CMK (cell line): ENCODE measurements around the gene IWS1.

Experiments
- DNase-seq: peaks from one replicate; pipeline ENCODE4 v3.0.0-alpha.2; 2010; ENCODE audit warnings: low read depth

Gene IWS1

DNA sequence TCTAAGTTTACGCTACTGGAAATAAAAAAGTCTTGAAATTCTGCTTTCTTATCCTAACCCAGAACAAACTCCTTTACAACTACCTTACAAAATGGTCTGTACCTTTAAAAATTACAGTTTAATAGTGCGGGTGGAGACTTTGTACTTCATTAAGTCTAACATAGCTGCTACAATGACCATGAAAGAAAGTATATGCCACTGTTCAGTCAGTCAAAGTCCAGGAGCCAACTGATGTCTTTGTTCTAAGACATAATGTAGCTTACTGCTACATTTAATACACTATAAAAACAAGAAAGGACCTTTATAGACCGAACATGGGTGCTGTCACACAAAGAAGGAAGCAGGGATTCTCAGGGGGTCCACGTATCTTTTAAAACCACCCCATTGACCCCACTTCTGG is 36.0 kb downstream of the IWS1 start:
- DNase-seq: no peak

DNA sequence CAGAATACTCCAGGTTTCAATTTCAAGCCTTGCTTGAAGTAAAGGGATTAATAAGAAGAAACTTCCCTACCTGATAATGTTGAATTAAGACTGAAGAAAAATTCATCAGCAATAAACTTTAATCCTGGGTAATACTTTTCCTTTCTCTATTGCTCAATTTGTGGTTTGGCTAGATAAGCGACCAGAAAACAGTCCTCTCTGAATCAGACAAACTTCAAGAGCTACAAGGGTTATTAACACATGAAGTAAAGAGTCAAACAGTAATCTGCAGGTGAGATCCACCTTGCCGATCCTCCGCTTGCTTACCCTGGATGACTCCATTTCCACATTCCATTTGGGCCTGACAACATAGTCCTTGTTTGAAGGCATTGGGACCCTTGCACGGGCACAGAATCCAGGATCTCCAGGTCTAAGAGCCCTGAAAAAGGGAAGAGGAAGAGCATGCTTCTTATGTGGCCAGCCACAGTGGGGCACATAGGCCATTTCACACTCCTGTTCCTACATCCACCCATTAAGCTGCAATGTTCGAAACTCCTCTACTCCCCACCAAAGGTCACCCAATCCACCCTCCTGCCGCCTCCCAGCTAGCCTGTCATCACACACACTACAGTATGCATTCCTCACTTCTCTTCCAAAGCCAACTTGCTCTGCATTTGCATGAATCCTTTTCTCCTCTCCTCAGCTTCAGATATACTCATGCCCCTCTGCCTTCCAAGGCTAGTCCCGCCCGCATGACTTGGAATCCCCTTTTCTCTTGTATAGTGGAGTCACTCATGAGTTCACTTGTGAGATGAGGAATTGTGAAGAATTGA is 39.8 kb downstream of the IWS1 start:
- no peak for DNase-seq

DNA sequence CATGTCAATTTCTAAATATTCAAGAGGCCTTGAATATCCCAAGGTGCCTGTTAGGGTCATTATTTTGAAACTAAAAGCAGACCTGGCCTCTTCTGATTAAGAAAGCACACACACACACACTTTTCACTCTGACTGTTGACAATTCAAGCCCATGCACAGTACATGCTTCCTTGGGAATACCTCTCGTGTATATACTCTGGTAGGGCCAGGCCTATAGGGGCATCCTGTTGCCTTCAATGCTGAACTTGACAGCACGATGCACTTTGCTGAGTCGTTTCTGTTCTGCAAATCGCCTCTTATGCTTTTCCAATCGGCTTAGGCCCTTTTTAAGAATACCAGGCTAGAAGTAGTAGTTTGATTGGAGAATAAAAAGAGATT is 40.6 kb downstream of the IWS1 start:
- no peak for DNase-seq

DNA sequence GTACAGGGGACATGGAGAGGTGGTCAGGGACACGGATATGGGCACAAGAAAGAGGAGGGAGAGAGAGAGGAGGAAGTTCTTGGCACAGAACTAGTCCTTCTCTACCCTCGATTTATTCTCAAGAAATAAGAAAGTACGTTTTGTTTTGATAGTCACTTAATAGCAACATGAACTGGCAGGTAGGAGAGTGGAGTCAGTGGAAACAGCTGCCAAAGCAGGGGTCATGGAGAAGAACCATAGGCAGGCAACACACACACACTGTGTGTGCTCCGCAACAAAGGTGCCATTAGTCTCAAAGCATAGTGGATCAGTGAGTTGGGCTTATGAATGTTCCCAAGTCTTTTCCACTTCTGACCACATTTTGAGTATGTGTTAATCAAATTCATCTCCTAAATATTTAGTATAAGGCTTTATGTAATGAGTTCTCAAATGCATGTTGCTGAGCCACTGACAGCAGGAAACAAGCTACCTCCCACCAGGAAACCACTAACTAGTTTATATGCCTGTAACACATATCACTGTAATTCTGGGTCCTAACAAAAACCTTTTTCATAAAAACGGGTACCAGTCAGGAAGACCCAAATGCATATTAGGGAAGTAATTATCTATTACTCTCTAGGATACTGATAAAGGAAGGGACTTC is 41.1 kb downstream of the IWS1 start:
- DNase-seq: no peak

DNA sequence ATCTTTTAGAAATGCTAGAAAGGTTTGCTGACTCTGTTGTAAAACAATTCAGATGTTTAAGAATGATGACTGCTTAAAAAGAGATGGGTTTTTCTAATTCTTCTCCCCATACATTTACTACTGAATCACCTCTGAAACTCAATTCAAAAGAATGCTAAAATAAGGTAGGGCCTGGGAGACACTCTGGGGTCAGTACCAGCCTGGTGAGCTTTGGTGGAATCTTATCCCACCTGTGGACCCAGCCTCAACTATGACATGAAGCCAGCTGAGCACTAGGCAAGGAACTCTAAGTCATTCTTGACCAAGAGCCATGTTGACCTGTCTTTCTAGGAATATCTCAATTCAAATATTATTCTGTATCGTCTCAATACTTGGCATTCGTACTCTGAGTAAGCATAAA is 44.3 kb downstream of the IWS1 start:
- no peak for DNase-seq

DNA sequence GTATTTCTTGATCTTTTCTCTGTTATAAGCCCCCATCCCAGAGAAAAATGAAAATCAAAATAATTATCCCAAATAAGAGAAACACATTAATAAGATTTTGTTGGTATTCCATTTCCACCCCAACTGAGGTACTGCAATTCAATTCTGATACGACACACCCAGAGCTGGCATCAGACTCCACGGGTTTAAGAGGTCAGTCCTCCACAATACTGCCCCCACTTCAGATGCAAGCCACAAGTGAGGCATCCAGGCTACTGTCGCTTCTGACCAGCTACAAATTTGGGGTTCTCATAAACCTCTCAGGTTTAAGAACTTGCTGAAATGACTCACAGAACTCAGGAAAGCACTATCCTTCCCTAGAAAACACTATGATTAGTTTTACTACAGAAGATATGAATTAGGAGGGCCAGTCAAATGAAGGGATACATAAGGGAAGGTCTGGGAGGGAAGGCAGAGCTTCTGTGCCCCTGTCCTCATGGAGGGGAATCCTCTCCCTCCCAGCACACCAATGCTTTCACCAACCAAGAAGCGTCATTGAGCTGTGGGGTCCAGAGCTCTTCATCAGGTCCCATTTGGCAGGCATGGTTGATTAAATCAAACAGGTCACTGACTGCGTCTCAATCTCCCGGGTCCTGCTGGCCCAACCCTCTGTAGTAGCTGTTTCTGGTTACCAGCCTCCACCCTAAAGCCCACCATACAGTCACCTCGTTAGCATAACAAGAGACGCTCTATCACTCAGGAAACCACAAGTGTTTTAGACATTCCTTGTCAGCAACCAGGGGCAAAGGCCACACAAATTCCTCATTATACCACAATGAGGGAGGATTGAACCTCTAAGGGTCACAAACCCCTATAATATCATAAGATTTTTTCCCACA is 46.2 kb downstream of the IWS1 start:
- no peak for DNase-seq

DNA sequence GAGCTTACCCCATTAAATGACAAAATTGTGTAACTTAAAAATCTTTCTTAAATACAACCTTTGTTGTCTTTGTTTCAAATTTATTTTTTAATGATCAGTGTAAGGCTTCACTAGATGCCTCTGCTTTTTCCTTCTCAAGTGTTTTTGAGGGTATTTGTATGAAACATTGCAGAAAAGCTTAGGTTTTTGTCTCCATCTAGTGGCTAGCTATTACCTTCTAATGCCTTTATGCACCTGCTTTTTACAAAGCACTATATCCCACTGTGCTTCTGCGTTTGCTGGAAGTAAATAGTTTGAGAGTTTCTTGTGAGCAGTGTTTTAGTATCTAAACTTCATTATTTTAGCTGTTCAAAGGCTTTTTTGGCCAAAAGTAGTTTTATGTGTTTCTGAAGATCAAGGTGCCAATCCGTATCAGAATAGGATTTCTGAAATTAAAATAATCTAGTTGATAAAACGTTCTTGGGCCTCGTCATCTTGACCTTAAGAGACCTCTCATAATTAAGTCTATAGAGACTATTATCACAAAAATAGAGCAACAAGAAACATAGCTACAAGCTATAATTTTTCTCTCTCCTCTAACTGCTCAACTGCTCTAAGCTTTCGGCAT is 47.0 kb downstream of the IWS1 start:
- DNase-seq: peak; percentile 7

DNA sequence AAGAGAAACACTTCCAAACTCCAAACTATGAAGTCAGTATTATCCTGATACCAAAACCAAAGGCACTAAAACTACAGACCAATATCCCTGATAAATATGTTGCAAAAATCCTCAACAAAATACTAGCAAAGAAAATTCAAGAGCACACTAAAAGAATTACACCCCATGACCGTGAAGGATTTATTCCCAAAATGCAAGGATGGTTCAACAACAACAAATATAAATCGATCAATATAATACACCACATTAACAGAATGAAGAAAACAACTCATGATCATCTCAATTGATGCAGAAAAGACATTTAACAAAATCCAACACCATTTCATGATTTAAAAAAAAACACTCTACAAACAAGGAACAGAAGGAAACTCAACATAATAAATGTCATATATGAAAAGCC is 50.5 kb downstream of the IWS1 start:
- no peak for DNase-seq

DNA sequence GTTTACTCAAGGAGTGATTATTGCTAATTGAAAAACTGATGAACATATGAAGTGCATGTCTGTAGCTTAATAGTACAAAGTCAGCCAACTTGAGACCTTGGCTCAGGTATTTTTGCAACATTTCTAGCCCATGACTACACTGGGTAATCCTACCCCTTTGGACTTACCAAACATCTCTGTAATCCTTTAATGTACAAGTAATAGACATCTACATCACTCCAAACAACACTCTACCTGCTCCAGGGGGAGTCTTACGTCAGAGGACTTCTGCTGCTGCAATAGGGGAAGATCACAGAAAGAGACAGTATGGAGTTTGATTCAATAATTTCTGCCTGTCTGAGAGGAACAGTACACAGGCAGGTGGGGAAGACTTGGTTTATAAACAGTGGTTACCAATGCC is 54.0 kb downstream of the IWS1 start:
- no peak for DNase-seq

DNA sequence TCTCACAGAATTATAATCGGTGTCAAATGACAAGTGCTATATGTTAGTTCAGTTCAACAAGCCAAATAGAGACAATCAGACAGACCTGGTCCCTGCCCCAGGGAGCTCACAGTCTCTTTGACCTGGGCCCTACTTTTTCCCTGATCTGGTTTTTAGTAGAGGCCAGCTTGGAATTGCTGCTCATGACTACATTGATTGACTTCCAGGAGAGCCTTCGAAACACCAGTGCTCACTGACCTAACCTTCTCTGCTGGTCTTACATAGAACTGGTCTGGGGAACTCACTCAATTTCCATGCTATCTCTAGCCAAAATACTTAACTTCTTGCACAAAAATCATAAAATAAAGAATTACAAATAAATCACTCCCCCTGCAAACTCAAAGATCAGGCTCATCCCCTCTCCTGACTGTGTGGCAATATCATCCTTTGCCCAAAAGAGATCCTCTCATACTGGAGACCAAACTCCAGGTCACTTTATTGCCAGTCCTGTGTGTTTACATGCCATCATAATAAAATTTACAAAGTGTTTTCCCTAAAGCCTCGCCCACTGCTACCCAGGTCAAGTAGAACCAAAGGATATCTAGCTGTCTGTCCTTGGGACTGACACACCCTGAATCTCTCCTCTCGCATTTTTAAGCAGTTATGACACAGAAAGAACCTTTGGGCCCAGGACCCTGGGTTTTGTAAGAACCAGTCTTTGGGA is 54.9 kb downstream of the IWS1 start:
- no peak for DNase-seq

DNA sequence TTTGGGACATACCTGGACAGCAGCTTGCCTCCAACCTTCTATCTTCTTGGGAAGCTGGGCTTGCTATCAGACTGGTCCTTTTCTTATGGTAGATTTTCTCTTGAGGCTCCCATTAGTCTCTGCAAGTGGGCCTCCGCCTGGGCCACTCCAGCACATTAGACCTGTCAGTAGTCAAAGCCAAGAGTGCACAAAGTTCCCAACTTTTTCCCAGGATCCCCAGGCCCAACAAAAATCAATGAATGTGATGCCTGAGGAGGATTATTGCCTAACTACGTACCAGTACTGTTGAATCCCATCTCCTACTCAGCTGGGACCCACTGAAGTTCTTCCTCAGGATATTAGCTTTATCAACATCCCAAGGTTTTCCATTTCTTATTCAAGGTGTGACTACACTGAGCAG is 56.3 kb downstream of the IWS1 start:
- DNase-seq: no peak

DNA sequence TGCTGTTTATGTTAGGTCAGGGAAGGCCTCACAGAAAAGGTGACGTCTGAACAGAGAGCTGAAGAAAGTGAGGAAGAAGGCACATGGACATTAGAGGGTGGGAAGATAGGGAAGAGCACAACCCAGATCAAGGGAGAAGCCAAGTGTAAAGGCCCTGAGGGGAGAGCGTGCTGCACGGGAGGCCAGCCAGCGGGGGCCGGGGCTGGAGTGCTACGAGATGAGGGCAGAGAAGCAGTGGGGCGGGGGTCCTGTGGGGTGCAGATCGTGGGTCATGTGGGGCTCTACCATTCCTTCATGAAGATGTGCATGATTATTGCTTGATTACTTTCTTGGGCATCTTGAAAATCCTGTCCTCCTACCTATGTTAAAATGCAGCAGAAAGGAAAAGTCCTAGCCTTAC is 57.2 kb downstream of the IWS1 start:
- no peak for DNase-seq

DNA sequence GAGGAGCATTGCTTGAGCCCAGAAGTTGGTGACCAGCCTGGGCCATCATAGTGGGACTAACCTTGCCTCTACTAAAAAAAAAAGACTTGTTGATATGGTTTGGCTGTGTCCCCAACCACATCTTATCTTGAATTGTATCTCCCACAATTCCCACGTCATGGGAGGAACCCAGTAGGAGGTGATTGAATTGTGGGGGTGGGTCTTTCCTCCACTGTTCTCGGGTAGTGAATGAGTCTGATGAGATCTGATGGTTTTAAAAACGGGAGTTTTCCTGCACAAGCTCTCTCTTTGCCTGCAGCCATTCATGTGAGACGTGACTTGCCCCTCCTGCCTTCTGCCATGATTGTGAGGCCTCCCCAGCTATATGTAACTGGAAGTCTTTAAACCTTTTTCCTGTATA is 61.0 kb downstream of the IWS1 start:
- DNase-seq: no peak

DNA sequence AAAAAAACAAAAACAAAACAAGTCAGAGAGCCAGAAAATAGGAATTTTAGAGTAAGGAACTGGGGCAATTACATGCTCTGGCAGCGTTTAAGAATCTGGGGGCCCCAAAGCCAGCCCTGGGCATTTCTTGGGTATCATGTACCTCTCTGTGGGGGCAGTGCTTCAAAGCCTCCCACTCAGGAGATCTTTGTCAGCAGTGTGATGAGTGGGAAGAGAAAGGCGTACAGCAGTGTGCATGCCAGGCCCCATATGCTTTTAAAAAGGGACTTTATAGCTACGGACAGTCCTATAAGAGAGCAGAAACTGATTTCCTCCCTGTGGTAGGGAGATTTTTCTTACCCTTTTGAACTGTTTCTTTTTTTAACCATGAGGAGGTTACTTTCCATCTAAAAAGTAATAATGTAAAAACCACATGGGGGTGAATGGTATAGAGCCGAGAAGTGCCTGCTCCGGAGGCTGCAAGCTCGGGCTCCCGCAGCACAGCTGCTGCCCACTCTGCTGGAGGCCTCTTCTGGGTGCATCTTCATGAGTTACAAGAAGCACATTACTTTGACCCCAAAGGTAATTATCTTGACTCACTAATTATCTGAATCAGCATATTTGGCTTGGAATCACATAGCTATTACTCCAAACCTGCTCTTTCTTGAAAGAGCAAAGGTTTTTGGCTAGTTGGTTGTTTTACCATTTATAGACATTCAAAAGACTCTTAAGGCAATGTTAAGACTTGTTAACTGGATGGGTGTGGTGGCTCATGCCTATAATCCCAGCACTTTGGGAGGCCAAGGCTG is 61.6 kb downstream of the IWS1 start:
- DNase-seq: no peak

DNA sequence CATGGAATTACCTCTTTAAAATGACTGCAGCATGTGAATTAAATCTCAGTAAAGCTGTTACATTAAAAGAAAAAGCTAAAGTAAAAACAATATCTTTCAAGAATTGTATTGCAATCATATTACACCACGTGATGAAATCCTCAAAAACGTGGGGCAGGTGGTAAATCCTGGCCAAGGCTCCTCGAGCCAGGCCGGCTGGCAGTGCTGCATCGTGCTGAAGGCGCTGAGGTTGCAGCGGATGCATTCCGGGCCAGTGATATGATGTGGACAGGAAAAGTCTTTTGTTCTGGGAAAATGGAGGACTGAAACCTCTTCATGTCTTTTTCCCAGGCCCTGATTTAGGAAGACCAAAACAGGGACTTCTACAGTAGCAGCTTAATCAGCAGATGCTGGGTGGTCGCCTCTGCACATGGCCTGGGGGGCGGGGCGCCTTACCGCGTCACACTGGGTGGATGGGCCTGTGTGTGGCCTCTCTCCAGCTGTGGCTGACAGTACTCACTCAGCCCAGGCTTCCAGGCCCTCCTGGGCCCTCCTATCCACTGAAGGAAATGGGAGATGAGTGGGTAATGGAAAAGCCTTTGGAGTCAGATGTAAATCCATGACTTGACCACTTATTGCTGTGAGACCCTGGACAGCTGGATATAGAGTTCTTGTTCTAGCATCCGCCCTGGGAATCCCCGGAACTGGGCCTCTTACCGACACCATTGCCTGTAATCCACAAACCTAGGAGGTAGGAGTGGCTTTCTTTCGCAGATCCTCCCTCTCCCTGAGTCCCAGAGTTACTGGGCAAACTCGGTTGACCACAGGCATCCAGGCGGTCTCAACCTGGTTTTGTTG is 62.9 kb downstream of the IWS1 start:
- DNase-seq: no peak

DNA sequence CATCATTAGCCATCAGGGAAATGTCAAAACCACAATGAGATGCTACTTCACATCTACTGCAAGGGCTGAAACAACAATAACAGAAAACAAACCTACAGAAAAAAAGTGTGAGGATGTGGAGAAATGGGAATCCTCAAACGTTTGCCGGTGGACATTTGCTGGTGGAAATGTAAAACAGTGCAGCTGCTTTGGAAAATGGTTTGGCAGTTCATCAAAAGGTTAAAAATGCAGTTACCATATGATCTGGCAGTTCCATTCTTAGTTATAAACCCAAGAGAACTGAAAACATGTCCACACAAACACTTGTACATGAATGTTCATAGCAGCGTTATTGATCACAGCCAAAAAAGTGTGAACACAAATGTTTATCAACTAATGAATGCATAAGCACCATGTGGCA is 63.8 kb downstream of the IWS1 start:
- DNase-seq: no peak

DNA sequence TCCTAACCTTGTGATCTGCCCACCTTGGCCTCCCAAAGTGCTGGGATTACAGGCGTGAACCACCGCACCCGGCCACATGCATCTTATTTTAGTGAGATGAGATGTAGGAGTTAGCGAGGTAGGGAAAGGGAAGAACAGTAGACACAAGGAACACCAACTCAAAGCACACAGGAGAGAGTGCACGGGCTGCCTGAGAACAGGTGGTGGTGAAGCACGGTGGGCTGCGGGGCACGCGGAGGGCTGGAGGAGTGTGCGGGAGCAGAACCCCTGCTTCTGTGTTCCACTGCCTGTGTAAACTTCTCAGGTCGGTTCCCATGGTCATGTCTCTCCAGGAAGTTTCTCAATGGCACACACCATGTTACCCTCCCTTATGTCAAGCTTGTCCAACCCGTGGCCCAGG is 69.3 kb downstream of the IWS1 start:
- no peak for DNase-seq

DNA sequence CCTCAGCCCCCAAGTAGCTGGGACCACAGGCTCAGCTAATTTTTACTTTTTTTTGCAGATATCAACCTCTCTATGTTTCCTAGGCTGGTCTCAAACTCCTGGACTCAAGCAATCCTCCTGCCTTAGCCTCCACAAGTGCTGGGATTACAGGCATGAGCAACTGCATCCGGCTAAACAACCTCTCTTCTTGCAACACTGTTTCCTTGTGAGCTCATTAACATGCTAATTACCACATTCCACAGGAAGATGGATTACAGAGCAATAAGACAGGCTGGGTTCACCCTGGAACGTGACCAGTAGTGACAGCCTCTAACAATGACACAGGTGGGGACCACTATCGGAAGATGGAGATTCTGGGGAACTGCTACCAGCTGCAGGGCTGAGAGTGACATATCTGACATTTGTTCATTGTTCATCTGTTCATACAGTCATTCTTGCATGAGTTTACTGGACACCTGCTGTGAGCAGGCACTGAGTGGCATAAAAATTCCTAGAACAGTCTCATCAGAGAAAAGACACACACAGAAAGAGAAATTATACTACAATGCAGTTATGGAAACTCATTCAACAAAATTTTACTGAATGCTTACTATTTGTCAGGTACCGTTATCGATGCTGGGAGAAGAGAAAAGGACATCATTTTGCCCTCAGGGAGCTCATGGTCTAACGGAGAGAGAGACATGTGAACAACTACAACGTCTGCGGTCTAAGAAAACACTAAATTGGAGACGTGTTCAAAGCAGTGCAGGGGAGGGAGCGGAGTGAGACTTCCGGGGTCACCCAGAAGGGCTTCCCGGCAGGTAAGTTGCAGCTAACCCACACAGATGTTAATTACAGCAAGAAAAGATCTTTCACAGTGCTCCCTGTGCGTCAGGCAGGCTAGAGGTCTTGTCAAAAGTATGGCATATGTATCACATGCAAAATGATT is 70.5 kb downstream of the IWS1 start:
- no peak for DNase-seq
